ENCODE results near the gene MYH11.

GRCh38 chr16:15772579-15773293, 84.1 kb downstream of the MYH11 start:
- TF ChIP-seq POLR2AphosphoS5 (IDR thresholded peaks at IDR 0.05), result no peak
- TF ChIP-seq, protein P1, sequence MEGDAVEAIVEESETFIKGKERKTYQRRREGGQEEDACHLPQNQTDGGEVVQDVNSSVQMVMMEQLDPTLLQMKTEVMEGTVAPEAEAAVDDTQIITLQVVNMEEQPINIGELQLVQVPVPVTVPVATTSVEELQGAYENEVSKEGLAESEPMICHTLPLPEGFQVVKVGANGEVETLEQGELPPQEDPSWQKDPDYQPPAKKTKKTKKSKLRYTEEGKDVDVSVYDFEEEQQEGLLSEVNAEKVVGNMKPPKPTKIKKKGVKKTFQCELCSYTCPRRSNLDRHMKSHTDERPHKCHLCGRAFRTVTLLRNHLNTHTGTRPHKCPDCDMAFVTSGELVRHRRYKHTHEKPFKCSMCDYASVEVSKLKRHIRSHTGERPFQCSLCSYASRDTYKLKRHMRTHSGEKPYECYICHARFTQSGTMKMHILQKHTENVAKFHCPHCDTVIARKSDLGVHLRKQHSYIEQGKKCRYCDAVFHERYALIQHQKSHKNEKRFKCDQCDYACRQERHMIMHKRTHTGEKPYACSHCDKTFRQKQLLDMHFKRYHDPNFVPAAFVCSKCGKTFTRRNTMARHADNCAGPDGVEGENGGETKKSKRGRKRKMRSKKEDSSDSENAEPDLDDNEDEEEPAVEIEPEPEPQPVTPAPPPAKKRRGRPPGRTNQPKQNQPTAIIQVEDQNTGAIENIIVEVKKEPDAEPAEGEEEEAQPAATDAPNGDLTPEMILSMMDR (IDR thresholded peaks at IDR 0.05), result no peak

Data from breast epithelium (tissue), 3 donors.